Skeletal muscle tissue (tissue), 4 donors: ENCODE results near the gene CPNE7. TPM values are rescaled to one million over a fixed set of nuclear protein-coding genes. Genes with fewer than 3 reads are reported as not detected.
"Not testable (repeated sequence)": the region's sequence is repeated elsewhere in the genome, so short reads cannot be mapped to it uniquely, and the experiment has no call there.

Experiments
- H3K27ac ChIP-seq: one replicate; pipeline ENCODE4 v1.7.0; 2013; ENCODE audit warnings: mild to moderate bottlenecking, low read depth, low read length, inconsistent platforms
- H3K27me3 ChIP-seq, 3 donors: one replicate each; pipeline ENCODE4 v1.7.0; 2013; ENCODE audit warnings: low read length in 3 of 3; ENCODE audit not compliant: control insufficient read depth in 3 of 3, insufficient read depth in 3 of 3
- H3K36me3 ChIP-seq, 3 donors: one replicate each; pipeline ENCODE4 v1.7.0; 2013; ENCODE audit warnings: low read length in 3 of 3; ENCODE audit not compliant: control insufficient read depth in 3 of 3, insufficient read depth in 3 of 3
- H3K4me1 ChIP-seq, 3 donors: one replicate each; pipeline ENCODE4 v1.7.0; 2013; ENCODE audit warnings: low read length in 3 of 3, mild to moderate bottlenecking in 3 of 3; ENCODE audit not compliant: control insufficient read depth in 3 of 3, insufficient read depth in 3 of 3
- H3K4me3 ChIP-seq, 3 donors: one replicate each; pipeline ENCODE4 v1.7.0; 2013; ENCODE audit warnings: low read length in 3 of 3
- H3K9ac ChIP-seq, 3 donors: one replicate each; pipeline ENCODE4 v1.7.0; 2013; ENCODE audit warnings: low read length in 3 of 3, mild to moderate bottlenecking in 3 of 3, moderate library complexity in 2 of 3, low read depth in 1 of 3
- H3K9me3 ChIP-seq, 3 donors: one replicate each; pipeline ENCODE4 v1.7.0; 2013; ENCODE audit warnings: low read length in 3 of 3; ENCODE audit not compliant: control insufficient read depth in 3 of 3
- total RNA-seq: library from RNA; depleted of rRNA; stranded (reverse); fragments of >200 nt; gene quantifications from one replicate; pipeline ENCODE4 v1.2.3, GENCODE V29; 2014
- donor health status: Osteomylitis.

The CPNE7 gene
- total RNA-seq, 1 donor from 2014 or later = not detected

DNA sequence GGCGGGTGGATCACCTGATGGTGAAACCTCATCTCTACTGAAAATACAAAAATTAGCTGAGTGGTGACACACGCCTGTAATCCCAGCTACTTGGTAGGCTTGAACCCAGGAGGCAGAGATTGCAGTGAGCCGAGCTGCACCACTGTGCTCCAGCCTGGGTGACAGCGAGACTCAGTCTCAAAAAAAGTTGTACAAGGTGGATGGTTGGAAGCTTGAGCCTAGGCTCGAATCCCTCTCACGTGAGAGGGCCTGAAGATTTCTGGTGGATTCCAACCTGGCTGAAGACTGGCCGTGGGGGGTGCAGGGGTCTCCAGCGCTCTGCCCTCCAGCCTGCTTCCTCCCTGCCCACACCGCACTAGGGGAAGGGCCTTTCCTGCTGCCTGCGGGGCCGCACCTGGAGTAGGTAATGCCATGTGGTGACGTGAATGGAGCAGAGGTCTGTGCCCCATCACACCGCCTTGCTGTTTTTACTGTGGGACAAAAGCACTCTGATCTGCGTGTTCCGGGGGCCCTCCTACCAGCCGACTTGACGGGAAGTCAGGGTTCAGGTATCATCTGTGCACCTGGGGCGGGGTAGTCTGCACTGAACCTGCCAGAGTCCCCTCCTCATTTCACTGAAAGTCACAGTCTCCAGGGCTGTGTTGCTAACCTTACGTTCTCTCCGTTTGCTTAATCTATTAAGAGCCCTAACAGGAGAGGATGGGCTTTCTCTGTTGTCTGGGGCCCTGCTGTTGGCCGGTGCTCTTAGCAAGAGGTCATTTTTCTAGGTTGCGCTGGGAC lies 10.9 kb upstream of the CPNE7 start:
- H3K9me3 ChIP-seq = no peaks in the 10 kb centered on the region
- no peak overlapping the region for H3K27ac ChIP-seq
- H3K4me1 ChIP-seq = peaks cover 32 to 53% (median 42%) of the 10 kb centered on the region in 3 donors
- H3K36me3 ChIP-seq = peaks cover 33 to 40% (median 34%) of the 10 kb centered on the region in 3 donors
- peaks cover 6 to 10% (median 7%) of the 10 kb centered on the region in 3 donors for H3K27me3 ChIP-seq
- peak overlapping the region in 1 of 3 donors; percentile 76 for H3K9ac ChIP-seq
- H3K4me3 ChIP-seq = no peak overlapping the region

GRCh38 chr16:89565256-89565505 lies 10.4 kb upstream of the CPNE7 start:
- Histone ChIP-seq H3K27ac (no peak overlapping the region), H3K4me3 (peak overlapping the region in 1 of 3 donors; percentile 14), H3K4me1 (peaks cover 31 to 51% (median 41%) of the 10 kb centered on the region in 3 donors), H3K9me3 (no peaks in the 10 kb centered on the region), H3K36me3 (peaks cover 33 to 40% (median 34%) of the 10 kb centered on the region in 3 donors), H3K27me3 (peaks cover 11 to 15% (median 12%) of the 10 kb centered on the region in 3 donors), H3K9ac (peak overlapping the region in 2 of 3 donors; percentile 33 to 76)

- H3K9ac ChIP-seq = peak overlapping the region; percentile 16 to 76 (median 65)
- H3K36me3 ChIP-seq = peaks cover 33 to 40% (median 34%) of the 10 kb centered on the region in 3 donors
- H3K27ac ChIP-seq = no peak overlapping the region
- H3K4me1 ChIP-seq = peaks cover 31 to 51% (median 41%) of the 10 kb centered on the region in 3 donors
- no peaks in the 10 kb centered on the region for H3K9me3 ChIP-seq
- H3K4me3 ChIP-seq = peak overlapping the region; percentile 12 to 60 (median 14)
- H3K27me3 ChIP-seq = peaks cover 16 to 20% (median 17%) of the 10 kb centered on the region in 3 donors
These were observed 9.8 kb upstream of the CPNE7 start for GRCh38 chr16:89565506-89566372.

- H3K9ac ChIP-seq = no peak overlapping the region
- H3K27me3 ChIP-seq = peaks cover 28 to 36% (median 32%) of the 10 kb centered on the region in 3 donors
- H3K36me3 ChIP-seq = peaks cover 20 to 21% (median 20%) of the 10 kb centered on the region in 3 donors
- H3K4me3 ChIP-seq = no peak overlapping the region
- no peaks in the 10 kb centered on the region for H3K9me3 ChIP-seq
- H3K4me1 ChIP-seq = peaks cover 15 to 32% (median 27%) of the 10 kb centered on the region in 3 donors
- H3K27ac ChIP-seq = no peak overlapping the region
These were observed 7.6 kb upstream of the CPNE7 start for GRCh38 chr16:89567656-89568594.

DNA sequence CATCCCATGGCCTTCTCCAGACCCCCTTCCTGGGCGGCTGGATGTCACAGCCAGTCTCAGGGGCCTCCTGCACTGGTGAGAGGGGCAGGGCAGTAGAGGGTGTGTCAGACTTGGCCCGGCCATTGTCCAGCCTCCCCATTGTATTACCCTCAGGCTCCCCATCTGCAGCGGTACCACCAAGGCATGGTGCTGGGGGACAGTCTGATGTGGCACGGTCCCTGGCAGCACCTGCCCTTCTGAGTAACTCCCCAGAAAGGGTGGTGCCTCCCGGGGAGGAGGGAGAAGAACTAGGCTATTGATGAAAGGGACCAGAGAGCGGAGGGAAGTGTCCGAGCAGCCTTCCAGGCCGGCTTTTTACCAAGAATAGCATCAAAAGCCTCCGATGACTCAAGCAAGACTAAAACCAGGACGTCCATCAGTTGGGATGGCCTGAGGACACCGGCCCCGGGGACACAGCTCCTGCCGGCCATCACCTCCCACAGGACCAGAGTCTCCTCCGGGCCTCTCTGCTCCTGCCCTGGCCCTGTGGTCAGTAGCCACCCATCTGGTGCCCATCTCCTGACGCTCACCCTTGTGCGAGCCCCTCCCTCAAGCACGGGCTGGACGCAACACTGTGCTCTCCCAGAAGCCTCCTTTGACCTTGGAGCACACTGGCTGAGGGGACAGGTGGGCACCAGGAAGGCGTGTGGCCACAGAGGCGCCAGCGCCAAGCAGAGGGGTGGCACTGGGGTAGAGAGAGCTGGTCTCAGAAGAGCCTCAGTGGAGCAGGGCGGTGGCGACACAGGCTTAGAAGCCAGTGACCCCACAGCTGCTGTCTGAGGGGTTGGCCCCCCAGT lies 5.8 kb upstream of the CPNE7 start:
- Histone ChIP-seq H3K9ac (no peak overlapping the region), H3K27me3 (peaks cover 44 to 54% (median 47%) of the 10 kb centered on the region in 3 donors), H3K36me3 (peaks cover 3% of the 10 kb centered on the region in 3 donors), H3K27ac (no peak overlapping the region), H3K4me1 (peaks cover 17 to 21% (median 20%) of the 10 kb centered on the region in 3 donors), H3K9me3 (no peaks in the 10 kb centered on the region), H3K4me3 (no peak overlapping the region)

DNA sequence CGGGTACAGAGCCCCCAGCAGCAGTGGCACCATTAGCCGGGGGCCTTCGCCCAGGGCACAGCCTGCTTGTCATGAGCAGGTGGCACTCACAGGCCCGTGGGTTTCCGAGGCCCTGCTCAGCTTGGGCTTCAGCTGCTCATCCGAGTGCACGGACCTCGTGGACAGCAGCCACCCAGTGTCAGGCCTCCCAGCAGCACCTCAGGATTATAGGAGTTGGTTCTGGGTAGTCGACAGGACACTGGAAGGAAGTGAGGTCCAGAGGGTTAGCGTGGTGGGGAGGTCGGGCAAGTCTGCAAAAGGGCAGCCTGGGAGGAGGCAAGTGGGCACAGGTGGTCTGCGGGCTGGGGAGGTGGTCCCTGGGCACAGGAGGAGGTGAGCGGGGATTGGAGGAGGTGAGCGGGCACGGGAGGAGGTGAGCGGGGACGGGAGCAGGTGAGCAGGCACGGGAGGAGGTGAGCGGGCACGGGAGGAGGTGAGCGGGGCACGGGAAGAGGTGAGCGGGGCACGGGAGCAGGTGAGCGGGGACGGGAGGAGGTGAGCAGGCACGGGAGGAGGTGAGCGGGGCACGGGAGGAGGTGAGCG lies 5.1 kb upstream of the CPNE7 start:
- Histone ChIP-seq H3K27me3 (peaks cover 46 to 60% (median 53%) of the 10 kb centered on the region in 3 donors), H3K4me3 (no peak overlapping the region), H3K36me3 (no peaks in the 10 kb centered on the region), H3K4me1 (peaks cover 13 to 15% (median 15%) of the 10 kb centered on the region in 3 donors), H3K27ac (no peak overlapping the region), H3K9ac (no peak overlapping the region), H3K9me3 (no peaks in the 10 kb centered on the region)

- not testable (repeated sequence) for H3K9ac ChIP-seq, H3K9me3 ChIP-seq, H3K27ac ChIP-seq, H3K4me3 ChIP-seq, H3K36me3 ChIP-seq, H3K4me1 ChIP-seq
- H3K27me3 ChIP-seq = peaks cover 46 to 65% (median 59%) of the 10 kb centered on the region in 3 donors
These were observed 4.5 kb upstream of the CPNE7 start for GRCh38 chr16:89570983-89571598.

DNA sequence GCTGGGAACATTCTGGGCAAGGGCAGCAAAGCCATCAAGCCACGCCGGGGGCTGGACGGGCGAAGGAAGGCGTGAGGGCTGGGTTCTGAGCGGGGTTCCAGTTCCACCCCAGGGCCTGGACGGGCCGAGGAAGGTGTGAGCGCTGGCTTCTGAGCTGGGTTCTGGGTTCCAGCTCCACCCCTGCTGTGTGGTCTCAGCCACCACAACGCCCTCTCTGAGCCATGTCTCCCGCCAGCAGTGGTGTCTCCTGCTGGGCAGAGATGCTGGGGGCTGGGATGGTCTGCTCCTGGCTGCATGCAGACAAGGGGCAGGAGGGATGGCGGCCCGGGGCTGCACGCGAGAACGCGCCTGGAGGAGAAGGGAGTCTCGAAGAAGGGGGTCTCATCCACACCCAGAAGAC lies 3.9 kb upstream of the CPNE7 start:
- no peaks in the 10 kb centered on the region for H3K9me3 ChIP-seq
- no peak overlapping the region for H3K4me3 ChIP-seq
- H3K9ac ChIP-seq = no peak overlapping the region
- peaks cover 46 to 69% (median 63%) of the 10 kb centered on the region in 3 donors for H3K27me3 ChIP-seq
- H3K36me3 ChIP-seq = no peaks in the 10 kb centered on the region
- no peak overlapping the region for H3K27ac ChIP-seq
- H3K4me1 ChIP-seq = peaks cover 5 to 7% (median 5%) of the 10 kb centered on the region in 3 donors
